ENCODE results near the gene GEMIN2.
A peak's percentile ranks its signal among the peaks of the same experiment; 100 is the strongest.
"Not testable (repeated sequence)": the region's sequence is repeated elsewhere in the genome, so short reads cannot be mapped to it uniquely, and the experiment has no call there.

Gene GEMIN2

GRCh38 chr14:39113685-39114072 is 444 bp upstream of the GEMIN2 start:
- DNase-seq, result no peak

DNA sequence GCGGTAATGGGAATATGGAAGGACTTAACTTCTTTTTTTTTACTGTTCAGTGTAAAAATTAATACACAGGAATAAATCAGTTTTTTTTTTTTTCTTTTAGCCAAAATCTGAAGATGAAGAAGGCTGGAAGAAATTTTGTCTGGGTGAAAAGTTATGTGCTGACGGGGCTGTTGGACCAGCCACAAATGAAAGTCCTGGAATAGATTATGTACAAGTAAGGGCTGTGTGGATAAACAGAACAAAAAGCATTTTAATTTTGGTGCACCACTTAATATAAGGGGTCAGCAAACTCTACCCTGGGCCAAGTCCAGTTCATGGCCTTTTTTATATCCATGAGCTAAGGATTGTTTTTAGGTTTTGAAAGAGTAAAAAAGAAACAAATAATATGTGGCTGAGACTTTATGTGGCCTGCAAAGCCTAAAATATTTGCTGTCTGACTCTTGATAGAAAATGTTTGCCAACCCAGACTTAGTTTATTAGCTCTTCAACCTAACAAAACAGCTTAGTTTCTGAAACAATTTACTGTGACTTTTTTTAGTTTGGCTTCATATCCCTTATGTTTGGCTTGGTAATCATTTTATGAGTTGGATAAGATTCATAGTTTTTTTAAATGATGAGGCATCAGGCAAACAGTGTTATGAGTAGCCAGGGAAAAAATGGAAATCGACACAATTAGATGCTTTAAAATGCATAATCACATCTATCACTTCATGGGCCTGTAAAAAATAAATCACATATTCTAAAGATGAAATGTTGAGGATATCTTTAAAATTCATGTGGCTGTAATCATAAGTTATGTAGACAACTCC is 8.4 kb downstream of the GEMIN2 start:
- no peak for DNase-seq

GRCh38 chr14:39137835-39138234 is 23.7 kb downstream of the GEMIN2 start:
- DNase-seq, result not testable (repeated sequence)

DNA sequence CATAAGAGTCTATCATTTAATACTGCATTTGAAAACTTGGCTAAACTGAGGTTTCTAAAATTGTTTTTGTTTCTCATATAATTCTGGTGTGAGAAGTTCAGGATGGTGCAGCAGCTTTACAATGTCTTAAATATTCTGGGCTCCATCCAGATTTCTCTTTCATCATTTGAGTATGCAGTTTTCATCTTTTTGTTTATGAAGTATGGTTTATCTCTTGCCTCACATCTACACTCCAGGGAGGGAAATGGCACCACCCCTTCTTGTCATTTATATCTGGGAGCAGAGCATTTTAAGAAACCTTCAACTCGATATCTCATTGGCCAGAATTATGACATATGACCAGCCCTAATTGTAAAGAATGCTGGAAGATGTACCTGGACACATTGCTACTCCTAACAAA is 24.3 kb downstream of the GEMIN2 start:
- DNase-seq, result no peak

GRCh38 chr14:39140170-39140569 is 26.0 kb downstream of the GEMIN2 start:
- DNase-seq, result no peak

GRCh38 chr14:39141623-39142022 is 27.5 kb downstream of the GEMIN2 start:
- not testable (repeated sequence) for DNase-seq

GRCh38 chr14:39143226-39143625 is 29.1 kb downstream of the GEMIN2 start:
- not testable (repeated sequence) for DNase-seq

DNA sequence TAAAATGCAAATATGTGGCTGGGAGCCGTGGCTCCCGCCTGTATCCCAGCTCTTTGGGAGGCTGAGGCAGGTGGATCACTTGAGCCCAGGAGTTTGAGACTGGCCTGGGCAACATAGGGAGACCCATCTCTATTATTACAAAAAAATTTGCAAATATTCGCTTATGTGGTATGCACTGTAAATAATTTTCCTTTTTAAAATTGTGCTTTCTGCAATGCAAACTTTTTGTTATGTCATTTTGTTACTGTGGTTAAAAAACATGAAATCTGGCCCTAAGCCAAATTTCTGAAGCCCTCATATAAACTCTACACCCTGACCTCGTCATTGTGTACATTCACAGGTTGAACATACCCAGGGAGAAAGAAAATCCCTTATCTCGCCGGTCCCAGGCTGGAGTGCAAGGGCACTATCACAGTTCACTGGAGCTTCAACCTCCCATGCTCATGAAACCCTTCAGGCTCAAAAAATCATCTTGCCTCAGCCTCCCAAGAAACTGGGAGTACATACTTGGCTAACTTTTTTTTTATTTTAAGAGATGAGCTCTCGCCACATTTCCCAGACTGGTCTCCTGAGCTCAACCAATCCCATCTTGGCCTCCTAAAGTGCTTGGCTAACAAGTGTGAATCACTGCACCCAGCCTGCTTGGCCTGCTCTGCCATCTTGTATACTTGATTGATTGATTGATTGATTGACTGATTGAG is 31.3 kb downstream of the GEMIN2 start:
- DNase-seq, result no peak

DNA sequence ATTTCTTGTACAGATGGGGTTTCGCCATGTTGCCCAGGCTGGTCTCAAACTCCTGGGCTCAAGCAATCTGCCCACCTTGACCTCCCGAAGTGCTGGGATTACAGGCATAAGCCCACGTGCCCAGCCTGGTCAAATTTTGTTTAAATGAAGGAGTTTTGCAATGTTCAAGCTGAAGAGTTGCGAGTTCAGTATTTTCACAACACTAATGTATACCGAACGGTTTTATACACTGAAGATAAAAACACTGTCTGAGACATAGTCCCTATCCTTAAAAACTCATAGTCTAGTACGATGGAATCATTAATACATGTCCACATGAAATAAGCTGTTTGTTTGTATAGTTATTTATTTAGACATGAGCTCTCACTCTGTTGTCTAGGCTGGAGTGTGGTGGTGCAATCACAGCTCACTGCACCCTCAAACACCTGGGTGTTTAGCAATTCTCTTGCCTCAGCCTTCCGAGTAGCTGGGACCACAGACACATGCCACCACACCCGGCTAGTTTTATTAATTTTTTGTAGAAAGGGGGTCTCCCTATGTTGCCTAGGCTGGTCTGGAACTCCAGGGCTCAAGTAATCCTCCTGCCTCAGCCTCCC is 40.6 kb downstream of the GEMIN2 start:
- no peak for DNase-seq

DNA sequence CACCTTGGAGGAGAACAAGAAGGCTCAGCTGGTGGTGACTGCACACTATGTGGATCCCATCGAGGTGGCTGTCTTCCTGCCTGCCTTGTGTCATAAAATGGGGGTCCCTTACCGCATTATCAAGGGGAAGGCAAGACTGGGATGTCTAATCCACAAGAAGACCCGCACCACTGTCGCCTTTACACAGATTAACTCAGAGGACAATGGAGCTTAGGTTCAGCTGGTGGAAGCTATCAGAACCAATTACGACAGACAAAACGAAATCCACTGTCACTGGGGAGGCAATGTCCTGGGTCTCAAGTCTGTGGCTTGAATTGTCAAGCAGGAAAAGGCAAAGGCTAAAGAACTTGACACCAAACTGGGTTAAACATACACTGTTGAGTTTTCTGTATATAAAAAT is 43.4 kb downstream of the GEMIN2 start:
- DNase-seq, result no peak

DNA sequence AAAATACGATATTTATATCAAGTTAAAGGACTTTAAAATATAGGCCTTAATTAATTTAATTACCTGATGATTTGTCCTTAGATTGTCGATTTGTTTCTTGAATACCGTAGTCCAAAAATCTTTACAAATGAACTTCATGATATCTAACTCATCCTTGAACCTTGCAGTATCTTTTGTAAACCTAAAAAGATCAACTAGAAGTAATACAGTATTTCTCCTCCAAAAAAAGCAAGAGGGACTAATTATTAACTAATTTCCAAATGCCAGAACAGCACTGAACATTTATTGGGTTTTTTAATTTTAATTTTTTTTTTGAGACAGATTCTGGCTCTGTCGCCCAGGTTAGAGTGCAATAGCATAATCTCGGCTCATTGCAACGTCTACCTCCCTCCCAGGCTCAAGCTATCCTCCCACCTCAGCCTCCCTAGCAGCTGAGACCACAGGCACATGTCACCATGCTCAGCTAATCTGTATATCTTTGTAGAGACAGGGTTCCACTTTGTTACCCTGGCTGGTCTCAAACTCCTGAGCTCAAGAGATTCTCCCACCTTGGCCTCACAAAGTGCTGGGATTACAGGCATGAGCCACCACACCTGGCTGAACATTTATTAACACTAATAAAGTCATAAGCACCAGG is 44.2 kb downstream of the GEMIN2 start:
- DNase-seq, result no peak

- DNase-seq, result no peak
These were observed 46.4 kb downstream of the GEMIN2 start for GRCh38 chr14:39160494-39160893.

DNA sequence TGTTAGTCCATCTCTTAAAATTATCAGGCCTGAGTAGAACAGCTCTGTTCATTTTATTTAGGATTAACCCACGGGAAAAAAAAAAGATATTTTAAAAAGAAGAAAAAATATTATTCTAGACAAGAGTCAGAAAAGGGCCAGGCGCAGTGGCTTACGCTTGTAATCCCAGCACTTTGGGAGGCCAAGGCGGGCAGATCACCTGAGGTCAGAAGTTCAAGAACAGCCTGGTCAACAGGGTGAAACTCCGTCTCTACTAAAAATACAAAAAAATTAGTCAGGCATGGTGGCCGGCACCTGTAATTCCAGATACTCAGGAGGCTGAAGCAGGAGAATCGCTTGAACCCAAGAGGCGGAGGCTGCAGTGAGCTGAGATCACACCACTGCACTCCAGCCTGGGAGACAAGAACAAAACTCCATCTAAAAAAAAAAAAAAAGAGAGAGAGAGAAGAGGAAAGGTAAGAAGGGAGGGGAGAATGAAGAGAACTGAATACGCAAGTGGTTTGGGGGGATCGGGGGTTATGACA is 53.7 kb downstream of the GEMIN2 start:
- not testable (repeated sequence) for DNase-seq

DNA sequence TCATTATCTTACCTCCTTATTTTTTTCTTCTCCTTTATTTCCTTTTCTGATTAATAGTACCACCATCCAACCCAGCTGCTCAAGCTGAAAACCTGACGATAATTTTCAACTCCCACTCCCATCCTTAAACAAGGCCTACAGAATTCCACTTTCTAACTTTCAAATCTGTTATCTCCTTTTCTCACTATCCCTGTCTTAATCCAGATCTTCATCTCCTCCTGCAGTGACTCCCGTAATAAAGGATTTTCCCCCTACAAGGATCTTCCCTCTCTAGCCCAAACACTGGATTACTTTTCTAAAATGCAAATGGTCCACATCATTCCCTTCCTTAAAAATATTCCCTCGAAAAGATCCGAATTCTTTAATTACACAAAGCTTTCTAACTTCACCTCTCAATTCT is 54.5 kb downstream of the GEMIN2 start:
- no peak for DNase-seq

DNA sequence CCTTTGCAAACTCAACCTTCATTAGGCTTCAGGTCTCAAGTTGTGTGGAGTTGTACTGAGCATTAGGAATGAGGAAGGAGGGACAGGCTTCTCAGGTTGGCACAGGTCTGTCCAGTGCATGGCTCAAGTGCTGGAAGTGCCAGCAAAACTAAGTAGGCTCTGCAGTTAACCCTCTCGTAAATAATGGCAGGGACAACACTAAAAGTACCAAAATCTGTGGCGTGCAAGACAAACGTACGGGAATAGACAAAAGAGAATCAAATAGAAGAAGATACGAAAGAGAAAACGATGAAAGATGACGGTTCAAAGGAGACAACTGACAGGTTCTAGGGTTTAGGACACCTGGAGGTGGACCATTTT is 55.4 kb downstream of the GEMIN2 start:
- no peak for DNase-seq

DNA sequence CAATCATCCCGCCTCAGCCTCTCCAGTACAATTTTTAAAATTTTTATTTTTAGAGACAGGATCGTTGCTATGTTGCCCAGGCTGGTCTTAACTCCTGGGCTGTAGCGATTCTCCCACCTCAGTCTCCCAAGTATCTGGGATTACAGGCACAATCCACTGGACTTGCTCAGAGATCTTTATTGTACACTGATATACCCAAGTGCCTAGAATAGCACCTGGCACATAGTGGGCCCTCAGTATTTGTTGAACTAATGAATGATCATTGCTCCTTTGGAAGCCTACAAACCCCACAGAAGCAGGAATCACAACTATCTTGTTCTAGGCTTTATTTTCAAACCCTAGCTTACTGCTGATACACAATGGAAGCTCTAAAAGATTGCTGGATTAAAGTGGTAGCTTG is 59.1 kb downstream of the GEMIN2 start:
- no peak for DNase-seq

- peak; percentile 98 to 99 for DNase-seq
These were observed 60.7 kb downstream of the GEMIN2 start, which contains the start of gene PNN for GRCh38 chr14:39174560-39175444. TSS of gene PNN (plus strand) at chr14:39175254. CDS start at chr14:39175280, 26 bp downstream.

GRCh38 chr14:39175445-39176262 is 61.5 kb downstream of the GEMIN2 start:
- DNase-seq, result peak; percentile 17 to 44

DNA sequence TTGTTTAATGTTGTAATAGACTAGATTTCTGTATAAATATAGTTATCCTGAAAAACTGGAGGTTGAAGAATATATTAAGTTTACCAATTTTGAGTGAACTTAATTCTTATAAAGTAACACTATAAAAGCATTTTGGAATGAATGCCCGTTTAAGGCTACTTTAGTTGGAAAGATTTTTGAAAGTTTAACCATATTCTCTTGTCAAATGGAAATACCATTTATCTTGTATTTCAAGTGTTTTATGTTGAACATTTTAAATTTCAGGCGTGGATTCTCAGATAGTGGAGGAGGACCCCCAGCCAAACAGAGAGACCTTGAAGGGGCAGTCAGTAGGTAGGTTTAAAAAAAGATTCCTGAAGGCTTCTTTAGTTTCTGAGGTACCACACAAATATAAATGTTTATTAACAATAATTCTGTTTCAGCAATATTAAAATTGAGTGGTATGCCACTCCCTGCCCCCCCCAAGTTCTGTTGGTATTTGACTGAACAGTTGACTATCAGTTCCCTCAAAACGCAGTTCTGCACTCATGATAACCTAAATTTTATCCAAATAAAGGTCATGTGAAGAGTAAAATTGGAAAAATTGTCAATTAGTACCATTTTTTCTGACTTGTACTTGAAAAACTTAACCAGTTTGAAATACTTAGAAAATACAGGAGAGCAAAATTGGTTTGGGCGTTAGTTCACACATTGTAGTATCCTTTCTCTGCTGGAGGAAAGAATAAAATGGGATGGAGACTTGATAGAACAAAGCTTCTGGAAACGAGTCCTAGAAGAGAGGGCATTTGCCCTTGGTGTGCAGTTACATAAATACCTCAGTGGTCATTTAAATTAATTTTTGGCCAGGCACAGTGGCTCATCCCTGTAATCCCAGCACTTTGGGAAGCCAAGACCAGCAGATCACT is 62.4 kb downstream of the GEMIN2 start:
- DNase-seq, result no peak

DNA sequence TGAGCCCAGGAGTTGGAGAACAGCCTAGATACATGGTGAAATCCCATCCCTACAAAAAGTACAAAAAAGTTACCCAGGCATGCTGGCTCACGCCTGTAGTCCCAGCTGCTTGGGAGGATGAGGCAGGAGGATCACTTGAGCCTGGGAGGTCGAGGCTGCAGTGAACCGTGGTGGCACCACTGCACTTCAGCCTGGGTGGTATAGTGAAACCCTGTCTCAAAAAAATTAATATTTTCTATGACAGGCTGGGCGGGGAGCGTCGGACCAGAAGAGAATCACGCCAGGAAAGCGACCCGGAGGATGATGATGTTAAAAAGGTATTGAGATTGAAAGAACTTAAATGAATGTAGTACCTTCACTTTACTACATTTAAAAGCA is 63.0 kb downstream of the GEMIN2 start:
- no peak for DNase-seq

Measured in NCI-H2081 (cell line).